ENCODE data around the gene ZNRF2.

The ZNRF2 gene

DNA sequence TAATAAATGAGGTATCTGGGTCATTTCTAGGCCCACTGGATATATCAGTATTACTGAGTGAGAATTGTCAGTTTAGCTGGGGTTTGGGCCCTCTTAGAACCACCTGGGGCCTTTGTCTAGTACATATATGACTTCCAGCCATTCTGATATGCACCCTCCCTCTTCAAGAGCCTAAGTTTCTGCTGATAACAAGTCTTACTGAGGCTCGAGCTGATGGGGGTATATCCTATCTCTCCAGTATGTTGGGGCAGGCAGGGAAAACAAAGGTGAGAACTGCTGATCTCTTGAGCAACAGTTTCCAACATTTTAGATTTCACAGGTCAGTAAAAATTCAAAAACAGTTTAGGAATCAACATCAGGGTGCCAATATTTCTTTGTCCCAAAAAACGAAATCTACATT is 10.8 kb upstream of the ZNRF2 start:
- no peak overlapping the region for H3K27ac ChIP-seq

DNA sequence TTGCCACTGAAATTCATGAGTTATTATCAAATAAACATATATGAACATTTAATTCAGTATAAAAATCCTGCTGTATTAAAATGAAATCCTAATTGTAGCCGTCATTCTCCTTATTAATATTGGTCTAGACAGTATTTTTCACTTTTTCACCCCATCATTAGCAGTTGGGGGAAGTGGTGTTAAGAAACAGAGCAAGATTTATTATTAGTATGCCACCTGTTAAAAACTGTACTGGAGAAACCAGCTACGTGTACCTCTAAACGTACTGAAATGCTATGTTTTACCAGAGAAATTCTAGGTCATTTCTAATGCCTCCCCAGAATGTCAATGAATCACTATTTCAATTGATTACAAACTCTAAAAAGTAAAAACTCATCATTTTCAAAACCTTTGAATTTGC is 9.8 kb upstream of the ZNRF2 start:
- no peak overlapping the region for H3K27ac ChIP-seq
- TF ChIP-seq ZFX (IDR thresholded peaks at IDR 0.05), result no peak
- TF ChIP-seq, protein P1, sequence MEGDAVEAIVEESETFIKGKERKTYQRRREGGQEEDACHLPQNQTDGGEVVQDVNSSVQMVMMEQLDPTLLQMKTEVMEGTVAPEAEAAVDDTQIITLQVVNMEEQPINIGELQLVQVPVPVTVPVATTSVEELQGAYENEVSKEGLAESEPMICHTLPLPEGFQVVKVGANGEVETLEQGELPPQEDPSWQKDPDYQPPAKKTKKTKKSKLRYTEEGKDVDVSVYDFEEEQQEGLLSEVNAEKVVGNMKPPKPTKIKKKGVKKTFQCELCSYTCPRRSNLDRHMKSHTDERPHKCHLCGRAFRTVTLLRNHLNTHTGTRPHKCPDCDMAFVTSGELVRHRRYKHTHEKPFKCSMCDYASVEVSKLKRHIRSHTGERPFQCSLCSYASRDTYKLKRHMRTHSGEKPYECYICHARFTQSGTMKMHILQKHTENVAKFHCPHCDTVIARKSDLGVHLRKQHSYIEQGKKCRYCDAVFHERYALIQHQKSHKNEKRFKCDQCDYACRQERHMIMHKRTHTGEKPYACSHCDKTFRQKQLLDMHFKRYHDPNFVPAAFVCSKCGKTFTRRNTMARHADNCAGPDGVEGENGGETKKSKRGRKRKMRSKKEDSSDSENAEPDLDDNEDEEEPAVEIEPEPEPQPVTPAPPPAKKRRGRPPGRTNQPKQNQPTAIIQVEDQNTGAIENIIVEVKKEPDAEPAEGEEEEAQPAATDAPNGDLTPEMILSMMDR (conservative IDR thresholded peaks at IDR 0.05), result no peak

More for the DNA sequence above, 10.8 kb upstream of the ZNRF2 start:
- TF ChIP-seq ZFX (IDR thresholded peaks at IDR 0.05), result no peak
- TF ChIP-seq, protein P1 (conservative IDR thresholded peaks at IDR 0.05), result no peak

DNA sequence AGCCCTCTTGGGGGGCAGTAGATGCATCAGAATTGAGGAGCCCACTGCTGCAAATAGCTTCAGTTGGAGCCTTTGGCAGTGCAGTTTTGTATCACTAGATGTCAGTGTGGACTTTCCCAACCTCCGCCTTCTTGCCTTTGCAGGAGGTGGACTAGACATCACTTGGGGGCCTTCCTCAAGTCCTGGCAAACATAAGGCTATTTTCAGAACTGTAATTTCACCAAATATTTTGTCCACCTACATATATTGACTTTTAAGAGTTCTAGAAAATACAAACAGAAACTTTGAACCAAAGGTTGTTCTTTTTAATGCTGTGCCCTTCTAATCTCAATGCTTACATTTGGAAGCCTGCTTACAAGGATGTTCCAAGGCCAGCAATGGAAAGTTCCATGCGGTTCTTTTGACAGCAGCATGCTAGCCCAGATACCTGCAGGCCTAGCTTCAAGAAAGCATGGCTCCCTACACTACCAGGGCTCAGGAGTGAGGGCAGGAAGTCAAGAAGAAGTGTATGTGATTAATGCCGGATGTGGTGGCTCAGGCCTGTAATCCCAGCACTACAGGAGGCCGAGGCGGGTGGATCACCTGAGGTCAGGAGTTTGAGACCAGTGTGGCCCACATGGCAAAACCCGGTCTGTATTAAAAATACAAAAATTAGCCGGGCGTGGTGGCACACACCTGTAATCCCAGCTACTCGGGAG is 8.0 kb upstream of the ZNRF2 start:
- no peak overlapping the region for H3K27ac ChIP-seq
- no peak for TF ChIP-seq ZFX (IDR thresholded peaks at IDR 0.05)
- TF ChIP-seq, protein P1 (conservative IDR thresholded peaks at IDR 0.05), result peak; percentile 79

DNA sequence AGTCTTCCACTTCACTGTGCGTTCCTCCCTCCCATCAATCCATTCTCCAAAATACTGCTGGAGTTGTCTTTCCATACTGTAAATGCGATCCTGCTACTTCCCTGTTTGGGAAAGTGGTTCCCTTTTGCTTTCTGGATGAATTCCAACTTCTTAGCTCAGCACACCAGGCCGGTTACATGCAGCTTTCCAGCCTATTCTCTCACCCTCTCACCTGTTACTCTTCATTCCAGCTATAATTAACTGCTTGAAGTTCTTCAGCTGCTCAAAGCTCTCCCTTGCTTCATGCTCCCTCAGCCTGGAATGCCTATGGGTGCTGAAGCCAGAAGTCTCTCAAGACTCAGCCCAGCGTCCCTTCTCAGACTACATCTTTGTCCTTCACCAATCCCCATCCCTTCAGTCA is 6.0 kb upstream of the ZNRF2 start:
- H3K27ac ChIP-seq, result no peak overlapping the region
- no peak for TF ChIP-seq ZFX (IDR thresholded peaks at IDR 0.05)
- TF ChIP-seq, protein P1 (conservative IDR thresholded peaks at IDR 0.05), result no peak

DNA sequence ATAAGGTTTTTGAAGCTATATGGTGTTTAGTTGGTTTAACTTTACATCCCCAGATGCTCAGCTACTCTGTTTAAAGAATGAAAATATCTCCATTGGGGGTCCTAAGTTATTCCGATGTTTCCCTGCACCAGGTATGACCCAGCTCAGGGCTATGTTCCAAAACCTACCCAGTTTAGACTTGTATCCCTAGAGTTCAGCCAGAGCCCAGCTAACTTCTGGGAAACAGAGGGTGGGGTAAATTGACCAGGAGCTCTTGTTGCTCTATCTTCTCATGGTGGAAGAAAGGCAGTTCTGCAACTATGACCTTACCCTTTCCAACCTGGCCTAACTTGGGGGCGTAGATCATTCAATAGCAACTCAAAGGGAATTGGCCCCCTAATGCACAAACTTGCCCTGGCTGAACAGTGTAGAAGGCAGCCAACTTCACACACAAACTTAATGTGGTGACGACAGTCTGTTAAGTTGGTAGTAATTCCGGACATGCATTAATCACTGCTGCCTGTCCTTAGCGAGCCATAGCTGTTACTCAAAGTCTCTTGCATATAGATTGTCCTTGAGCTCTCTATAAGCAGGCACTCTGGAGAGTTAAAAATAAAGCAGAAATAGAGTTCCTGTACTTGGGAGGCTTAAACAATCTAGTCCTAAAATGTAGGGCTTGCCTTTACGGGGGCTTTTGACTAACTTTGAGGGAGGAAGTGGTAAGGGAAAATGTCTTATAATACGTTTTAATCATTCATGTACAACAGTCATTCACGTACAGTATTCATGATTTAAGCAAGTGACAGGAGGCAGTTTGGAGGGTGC is 5.3 kb upstream of the ZNRF2 start:
- H3K27ac ChIP-seq, result no peak overlapping the region
- TF ChIP-seq, protein P1 (conservative IDR thresholded peaks at IDR 0.05), result no peak
- TF ChIP-seq ZFX (IDR thresholded peaks at IDR 0.05), result no peak

DNA sequence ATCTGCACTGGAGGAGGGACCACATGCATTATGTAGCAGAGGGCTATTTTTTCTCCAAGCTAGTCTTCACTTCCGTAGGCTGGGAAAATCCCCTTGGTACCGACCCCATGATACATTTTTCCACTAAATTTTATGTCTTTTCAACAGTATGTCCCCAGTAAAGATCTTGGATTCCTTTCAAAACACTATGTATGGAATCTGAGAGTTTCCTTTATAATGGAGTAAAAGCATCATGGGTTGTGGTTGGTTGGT is 4.8 kb upstream of the ZNRF2 start:
- TF ChIP-seq, protein P1 (conservative IDR thresholded peaks at IDR 0.05), result no peak
- TF ChIP-seq ZFX (IDR thresholded peaks at IDR 0.05), result no peak
- no peak overlapping the region for H3K27ac ChIP-seq

DNA sequence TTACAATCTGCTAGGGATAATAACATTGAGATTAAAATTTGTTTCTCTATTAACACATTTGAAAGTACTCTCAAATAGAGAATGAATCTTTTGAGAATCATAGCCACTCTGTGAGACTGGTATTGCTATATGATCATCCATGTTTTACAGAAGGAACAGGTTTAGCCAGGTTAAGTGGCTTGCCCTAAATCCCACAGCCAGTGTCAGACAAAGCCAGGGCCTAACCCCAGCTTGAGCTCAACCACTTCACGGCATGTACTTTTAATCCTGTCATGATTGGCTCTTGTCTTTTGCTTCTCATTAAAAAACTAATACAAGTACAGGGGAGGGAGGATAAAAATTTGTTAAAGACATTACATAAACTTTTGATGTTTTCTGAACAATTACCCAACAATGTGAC is 3.8 kb upstream of the ZNRF2 start:
- H3K27ac ChIP-seq, result no peak overlapping the region
- no peak for TF ChIP-seq ZFX (IDR thresholded peaks at IDR 0.05)
- TF ChIP-seq, protein P1 (conservative IDR thresholded peaks at IDR 0.05), result no peak

All from C4-2B (cell line).